ENCODE data around the gene KLF16.

GRCh38 chr19:1832046-1832663 lies 31.2 kb downstream of the KLF16 start:
- no peak for TF ChIP-seq ETV5 (CRISPR knock-in tag; IDR thresholded peaks at IDR 0.05; ENCODE audit: low read depth)
- TF ChIP-seq MEF2A (IDR thresholded peaks at IDR 0.05; ENCODE audit: control insufficient read depth, low read depth, low read length): no peak
